Measurements from ENCODE around the gene CCDC188. TPM values are rescaled to one million over a fixed set of nuclear protein-coding genes. Genes with fewer than 3 reads are reported as not detected.

Gene CCDC188
- polyA plus RNA-seq, 1 donor from 2014 or later, result not detected

DNA sequence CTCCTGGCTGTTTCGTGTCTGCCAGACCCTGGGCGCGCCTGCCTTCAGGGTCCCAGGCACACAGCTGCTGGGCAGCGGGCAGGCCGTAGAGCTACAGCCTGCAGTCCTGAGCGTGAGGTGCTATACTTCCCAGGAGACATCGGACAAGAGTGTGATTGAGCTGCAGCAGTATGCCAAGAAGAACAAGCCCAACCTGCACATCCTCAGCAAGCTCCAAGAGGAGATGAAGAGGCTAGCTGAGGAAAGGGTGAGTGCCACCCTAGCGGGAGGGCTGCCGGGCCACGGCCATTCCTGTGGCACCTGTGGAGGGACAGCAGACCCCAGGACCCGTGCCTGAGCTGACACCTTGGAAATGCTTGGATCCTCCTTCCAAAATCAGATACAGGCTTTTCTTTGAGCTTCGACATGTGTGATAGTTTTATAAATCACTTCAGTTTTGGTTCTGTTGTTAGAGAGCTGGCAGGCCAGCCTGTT lies 42.1 kb downstream of the CCDC188 start:
- Histone ChIP-seq H3F3A (ENCODE audit: insufficient read depth, low read length, poor library complexity, severe bottlenecking) (no peaks in the 10 kb centered on the region), H3K79me2 (replicated peaks; ENCODE audit: insufficient read depth, low read length) (no peaks in the 10 kb centered on the region), H3K9me3 (ENCODE audit: low read length) (no peaks in the 10 kb centered on the region), H3K36me3 (ENCODE audit: insufficient read depth, low read length) (peaks cover 14% of the 10 kb centered on the region), H2AFZ (ENCODE audit: low read depth, low read length) (no peak overlapping the region), H3K27ac (ENCODE audit: low read length) (no peak overlapping the region), H3K4me3 (ENCODE audit: low read length) (no peak overlapping the region), H3K9ac (ENCODE audit: low read length) (no peak overlapping the region), H4K20me1 (ENCODE audit: insufficient read depth) (peaks cover 6% of the 10 kb centered on the region), H3K27me3 (ENCODE audit: insufficient read depth, low read depth, low read length) (no peaks in the 10 kb centered on the region), H3K9me2 (ENCODE audit: insufficient read depth, low read length) (no peaks in the 10 kb centered on the region), H3K4me2 (ENCODE audit: low read length) (no peak overlapping the region)
- TF ChIP-seq EZH2 (IDR thresholded peaks at IDR 0.05; ENCODE audit: borderline replicate concordance, insufficient read depth, low read length, poor library complexity, severe bottlenecking) (no peak), POLR2AphosphoS5 (IDR thresholded peaks at IDR 0.05) (no peak), TAF1 (IDR thresholded peaks at IDR 0.05; ENCODE audit: low read depth) (no peak), RAD21 (conservative IDR thresholded peaks at IDR 0.05) (no peak), MXI1 (conservative IDR thresholded peaks at IDR 0.05; ENCODE audit: poor library complexity, severe bottlenecking) (no peak), SMC3 (conservative IDR thresholded peaks at IDR 0.05; ENCODE audit: poor library complexity) (no peak)
- TF ChIP-seq, protein P1, sequence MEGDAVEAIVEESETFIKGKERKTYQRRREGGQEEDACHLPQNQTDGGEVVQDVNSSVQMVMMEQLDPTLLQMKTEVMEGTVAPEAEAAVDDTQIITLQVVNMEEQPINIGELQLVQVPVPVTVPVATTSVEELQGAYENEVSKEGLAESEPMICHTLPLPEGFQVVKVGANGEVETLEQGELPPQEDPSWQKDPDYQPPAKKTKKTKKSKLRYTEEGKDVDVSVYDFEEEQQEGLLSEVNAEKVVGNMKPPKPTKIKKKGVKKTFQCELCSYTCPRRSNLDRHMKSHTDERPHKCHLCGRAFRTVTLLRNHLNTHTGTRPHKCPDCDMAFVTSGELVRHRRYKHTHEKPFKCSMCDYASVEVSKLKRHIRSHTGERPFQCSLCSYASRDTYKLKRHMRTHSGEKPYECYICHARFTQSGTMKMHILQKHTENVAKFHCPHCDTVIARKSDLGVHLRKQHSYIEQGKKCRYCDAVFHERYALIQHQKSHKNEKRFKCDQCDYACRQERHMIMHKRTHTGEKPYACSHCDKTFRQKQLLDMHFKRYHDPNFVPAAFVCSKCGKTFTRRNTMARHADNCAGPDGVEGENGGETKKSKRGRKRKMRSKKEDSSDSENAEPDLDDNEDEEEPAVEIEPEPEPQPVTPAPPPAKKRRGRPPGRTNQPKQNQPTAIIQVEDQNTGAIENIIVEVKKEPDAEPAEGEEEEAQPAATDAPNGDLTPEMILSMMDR (IDR thresholded peaks at IDR 0.05; ENCODE audit: poor library complexity, severe bottlenecking), result no peak
- TF ChIP-seq, protein P2, sequence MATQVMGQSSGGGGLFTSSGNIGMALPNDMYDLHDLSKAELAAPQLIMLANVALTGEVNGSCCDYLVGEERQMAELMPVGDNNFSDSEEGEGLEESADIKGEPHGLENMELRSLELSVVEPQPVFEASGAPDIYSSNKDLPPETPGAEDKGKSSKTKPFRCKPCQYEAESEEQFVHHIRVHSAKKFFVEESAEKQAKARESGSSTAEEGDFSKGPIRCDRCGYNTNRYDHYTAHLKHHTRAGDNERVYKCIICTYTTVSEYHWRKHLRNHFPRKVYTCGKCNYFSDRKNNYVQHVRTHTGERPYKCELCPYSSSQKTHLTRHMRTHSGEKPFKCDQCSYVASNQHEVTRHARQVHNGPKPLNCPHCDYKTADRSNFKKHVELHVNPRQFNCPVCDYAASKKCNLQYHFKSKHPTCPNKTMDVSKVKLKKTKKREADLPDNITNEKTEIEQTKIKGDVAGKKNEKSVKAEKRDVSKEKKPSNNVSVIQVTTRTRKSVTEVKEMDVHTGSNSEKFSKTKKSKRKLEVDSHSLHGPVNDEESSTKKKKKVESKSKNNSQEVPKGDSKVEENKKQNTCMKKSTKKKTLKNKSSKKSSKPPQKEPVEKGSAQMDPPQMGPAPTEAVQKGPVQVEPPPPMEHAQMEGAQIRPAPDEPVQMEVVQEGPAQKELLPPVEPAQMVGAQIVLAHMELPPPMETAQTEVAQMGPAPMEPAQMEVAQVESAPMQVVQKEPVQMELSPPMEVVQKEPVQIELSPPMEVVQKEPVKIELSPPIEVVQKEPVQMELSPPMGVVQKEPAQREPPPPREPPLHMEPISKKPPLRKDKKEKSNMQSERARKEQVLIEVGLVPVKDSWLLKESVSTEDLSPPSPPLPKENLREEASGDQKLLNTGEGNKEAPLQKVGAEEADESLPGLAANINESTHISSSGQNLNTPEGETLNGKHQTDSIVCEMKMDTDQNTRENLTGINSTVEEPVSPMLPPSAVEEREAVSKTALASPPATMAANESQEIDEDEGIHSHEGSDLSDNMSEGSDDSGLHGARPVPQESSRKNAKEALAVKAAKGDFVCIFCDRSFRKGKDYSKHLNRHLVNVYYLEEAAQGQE (IDR thresholded peaks at IDR 0.05; ENCODE audit: borderline replicate concordance), result no peak

DNA sequence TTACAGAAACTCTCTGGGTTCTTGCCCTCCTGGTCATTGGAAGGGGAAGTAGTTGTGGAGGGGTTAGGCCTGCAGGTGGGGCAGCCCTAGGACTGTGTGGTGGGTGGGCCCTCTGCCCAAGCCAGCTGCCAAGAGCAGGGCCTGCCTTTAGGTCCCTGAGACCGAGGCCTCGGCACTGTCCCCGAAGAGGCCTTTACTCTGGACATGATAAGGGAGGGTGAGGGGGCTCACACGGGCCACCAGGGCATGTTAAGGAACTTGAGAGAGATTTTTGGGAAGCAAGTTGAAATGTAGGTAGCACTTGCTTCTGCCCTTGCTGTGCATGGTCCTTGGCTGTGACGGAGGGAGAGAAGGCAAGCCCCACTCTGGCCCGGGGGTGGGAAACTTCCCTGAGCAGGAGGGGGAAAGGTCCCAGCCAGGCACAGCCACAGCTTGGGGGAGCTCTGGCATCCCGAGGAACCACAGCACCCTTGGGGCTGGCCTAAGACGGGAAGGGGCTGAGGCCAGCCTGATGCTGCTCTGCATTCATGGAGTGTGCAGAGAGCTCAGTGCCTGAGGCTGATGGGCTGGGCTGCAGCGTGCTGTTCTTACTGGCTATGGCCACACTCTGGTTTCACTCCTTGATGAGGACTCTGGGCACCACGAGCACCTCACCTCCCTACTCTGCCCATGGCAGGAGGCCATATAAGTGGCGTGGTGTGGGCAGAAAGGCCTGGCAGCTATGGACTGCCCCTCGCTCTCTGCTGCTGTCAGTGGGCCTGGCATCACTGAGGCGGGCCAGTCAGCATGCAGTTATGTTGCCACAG lies 42.7 kb downstream of the CCDC188 start:
- Histone ChIP-seq H3K4me3 (ENCODE audit: low read length) (no peak overlapping the region), H3K27ac (ENCODE audit: low read length) (no peak overlapping the region), H3K36me3 (ENCODE audit: insufficient read depth, low read length) (peaks cover 14% of the 10 kb centered on the region), H3K9me3 (ENCODE audit: low read length) (no peaks in the 10 kb centered on the region), H3K27me3 (ENCODE audit: insufficient read depth, low read depth, low read length) (no peaks in the 10 kb centered on the region), H3K4me2 (ENCODE audit: low read length) (no peak overlapping the region), H3F3A (ENCODE audit: insufficient read depth, low read length, poor library complexity, severe bottlenecking) (no peaks in the 10 kb centered on the region), H2AFZ (ENCODE audit: low read depth, low read length) (no peak overlapping the region), H3K9me2 (ENCODE audit: insufficient read depth, low read length) (no peaks in the 10 kb centered on the region), H4K20me1 (ENCODE audit: insufficient read depth) (peaks cover 6% of the 10 kb centered on the region), H3K79me2 (replicated peaks; ENCODE audit: insufficient read depth, low read length) (peaks cover 3% of the 10 kb centered on the region), H3K9ac (ENCODE audit: low read length) (no peak overlapping the region)
- no peak for TF ChIP-seq EZH2 (IDR thresholded peaks at IDR 0.05; ENCODE audit: borderline replicate concordance, insufficient read depth, low read length, poor library complexity, severe bottlenecking)
- TF ChIP-seq SMC3 (conservative IDR thresholded peaks at IDR 0.05; ENCODE audit: poor library complexity), result no peak
- TF ChIP-seq POLR2AphosphoS5 (IDR thresholded peaks at IDR 0.05), result no peak
- TF ChIP-seq EP300 (conservative IDR thresholded peaks at IDR 0.05; ENCODE audit: poor library complexity, severe bottlenecking), result no peak
- TF ChIP-seq TAF1 (IDR thresholded peaks at IDR 0.05; ENCODE audit: low read depth), result no peak
- TF ChIP-seq MXI1 (conservative IDR thresholded peaks at IDR 0.05; ENCODE audit: poor library complexity, severe bottlenecking), result no peak
- TF ChIP-seq, protein P1 (IDR thresholded peaks at IDR 0.05; ENCODE audit: poor library complexity, severe bottlenecking), result no peak
- TF ChIP-seq, protein P2 (IDR thresholded peaks at IDR 0.05; ENCODE audit: borderline replicate concordance), result no peak
- TF ChIP-seq RAD21 (conservative IDR thresholded peaks at IDR 0.05), result no peak

Data from neural cell (in vitro differentiated cells).